GM20431 (cell line): Measurements from ENCODE around the gene PPP1R12B.
"Not testable (repeated sequence)": the region's sequence is repeated elsewhere in the genome, so short reads cannot be mapped to it uniquely, and the experiment has no call there.

ENCODE experiments used
- in situ Hi-C: fragments of 300-500 bp; cut with MseI, MboI; formaldehyde crosslinking; loops from one replicate; pipeline ENCODE4 v1.15.0; 2020; ENCODE audit warnings: low sequenced_read_pairs; ENCODE audit not compliant: unreplicated experiment

PPP1R12B gene

DNA sequence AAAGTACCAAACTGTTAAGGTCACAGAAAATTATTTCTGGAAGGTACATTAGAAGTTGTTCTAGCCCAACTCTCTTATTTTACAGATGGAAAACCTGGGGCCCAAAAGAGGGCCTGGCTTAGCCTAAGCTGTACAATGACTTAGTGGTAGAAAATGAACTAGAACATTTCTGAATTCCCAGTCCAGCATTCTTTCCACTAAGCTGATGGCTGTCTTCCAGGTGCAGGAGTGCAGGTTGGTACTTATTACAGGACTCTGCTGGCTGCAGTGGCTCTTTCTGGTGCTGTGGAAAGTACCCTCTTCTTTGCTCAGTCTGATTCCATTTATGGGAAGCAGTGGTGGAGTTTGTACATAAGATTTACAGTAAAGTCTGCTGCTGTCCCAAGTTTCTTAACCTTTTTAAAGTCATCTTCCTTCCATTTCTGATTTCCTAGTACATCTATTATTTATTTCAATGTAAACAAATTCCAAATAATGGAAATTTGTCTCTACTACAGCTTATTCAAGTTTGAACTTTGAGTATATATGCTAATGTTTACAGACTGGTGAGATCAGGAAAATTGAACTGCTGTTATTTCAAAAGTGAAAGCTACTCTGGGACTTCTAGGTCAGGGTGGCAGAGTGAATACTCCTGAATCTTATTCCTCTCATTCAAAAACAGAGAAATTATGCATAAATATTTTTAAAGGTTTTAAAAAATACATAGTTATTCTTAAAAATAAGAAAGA is 171.8 kb downstream of the PPP1R12B start:
- in situ Hi-C loops: not testable (repeated sequence)

DNA sequence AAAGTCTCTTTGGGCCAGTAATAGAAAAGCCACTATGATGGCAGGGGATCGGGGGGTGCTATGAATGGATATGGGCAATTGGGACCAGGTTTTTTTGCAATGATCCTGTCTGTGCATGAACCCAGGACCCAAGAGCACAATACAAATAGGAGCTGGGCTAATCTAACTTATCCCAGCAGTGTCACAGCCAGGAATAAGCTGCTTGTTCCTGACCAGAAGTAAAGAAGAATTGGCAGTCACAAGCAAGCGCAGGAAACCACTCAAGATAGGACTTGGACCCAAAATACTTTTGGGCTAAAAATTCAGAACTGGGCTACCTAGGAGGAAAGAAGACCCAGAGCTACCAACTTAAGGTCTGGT is 172.3 kb downstream of the PPP1R12B start:
- in situ Hi-C loops: not testable (repeated sequence)

DNA sequence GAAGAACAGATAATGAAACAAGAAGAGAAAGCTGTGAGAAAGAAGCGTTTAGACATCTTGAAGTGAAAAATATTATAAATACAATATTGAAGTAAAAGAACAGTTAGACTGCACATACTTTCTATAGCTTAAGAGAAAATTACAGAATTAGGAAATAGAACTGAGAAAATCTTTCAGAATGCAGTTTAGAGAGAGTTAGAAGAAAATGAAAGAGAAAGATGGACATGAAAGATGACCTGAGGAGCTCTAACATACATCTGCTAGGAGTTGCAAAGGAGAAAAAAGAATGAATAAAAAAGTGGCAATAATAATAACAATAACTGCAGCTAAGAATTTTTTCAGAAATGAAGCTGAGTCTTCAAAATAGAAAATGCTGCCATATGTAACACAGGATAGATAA is 173.0 kb downstream of the PPP1R12B start:
- in situ Hi-C loops: not testable (repeated sequence)

- in situ Hi-C loops: no loop called here
These were observed 173.4 kb downstream of the PPP1R12B start for GRCh38 chr1:202521886-202522285.

- in situ Hi-C loops: not testable (repeated sequence)
These were observed 177.6 kb downstream of the PPP1R12B start for GRCh38 chr1:202526056-202526455.

- in situ Hi-C loops: not testable (repeated sequence)
These were observed 179.7 kb downstream of the PPP1R12B start for GRCh38 chr1:202528096-202528722.

DNA sequence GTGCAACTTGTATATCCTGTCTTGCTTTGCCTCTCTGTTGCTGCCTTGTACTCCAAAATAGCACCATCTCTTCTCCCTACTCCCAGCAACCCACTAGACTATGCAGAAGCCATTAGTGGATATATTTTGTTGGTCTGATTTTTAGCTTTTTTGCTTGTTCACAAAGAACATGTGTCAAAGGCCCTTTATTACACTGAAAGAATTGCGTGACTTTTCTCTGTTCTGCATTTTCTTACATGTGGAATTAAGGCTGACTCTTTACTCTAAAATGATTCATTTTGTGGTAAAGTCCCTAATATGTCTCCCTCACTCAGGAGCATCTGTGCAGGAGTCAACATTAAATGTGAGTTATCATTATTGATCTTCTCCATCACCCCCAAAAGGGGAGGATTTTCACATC is 182.2 kb downstream of the PPP1R12B start:
- in situ Hi-C loops: not testable (repeated sequence)

- in situ Hi-C loops: no loop called here
These were observed 182.9 kb downstream of the PPP1R12B start for GRCh38 chr1:202531472-202531811.

DNA sequence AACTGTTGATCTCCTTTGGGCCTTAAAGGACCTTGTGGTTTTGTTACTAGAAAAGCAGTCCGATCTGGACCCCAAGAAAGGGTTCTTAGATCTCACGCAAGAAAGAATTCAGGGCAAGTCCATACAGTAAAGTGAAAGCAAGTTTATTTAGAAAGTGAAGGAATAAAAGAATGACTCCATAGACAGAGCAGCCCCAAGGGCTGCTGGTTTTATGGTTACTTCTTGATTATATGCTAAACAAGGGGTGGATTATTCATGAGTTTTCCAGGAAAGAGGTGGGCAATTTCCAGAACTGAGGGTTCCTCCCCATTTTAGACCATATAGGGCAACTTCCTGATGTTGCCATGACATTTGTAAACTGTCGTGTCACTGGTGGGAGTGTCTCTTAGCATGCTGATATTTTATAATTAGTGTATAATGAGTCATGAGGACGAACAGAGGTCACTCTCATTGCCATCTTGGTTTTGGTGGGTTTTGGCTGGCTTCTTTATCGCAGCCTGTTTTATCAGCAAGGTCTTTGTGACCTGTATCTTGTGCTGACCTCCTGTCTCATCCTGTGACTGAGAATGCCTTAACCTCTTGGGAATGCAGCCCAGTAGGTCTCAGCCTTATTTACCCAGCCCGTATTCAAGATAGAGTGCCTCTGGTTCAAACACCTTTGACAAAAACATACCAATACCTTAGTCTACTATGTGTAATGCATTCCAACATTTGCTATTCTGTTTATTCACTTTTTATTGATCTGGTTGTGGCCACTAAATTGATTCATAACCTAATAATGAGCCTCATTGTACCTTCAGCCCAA is 183.5 kb downstream of the PPP1R12B start:
- in situ Hi-C loops: not testable (repeated sequence)

- in situ Hi-C loops: not testable (repeated sequence)
These were observed 190.7 kb downstream of the PPP1R12B start for GRCh38 chr1:202539166-202539574.

GRCh38 chr1:202539583-202539982 is 191.1 kb downstream of the PPP1R12B start:
- in situ Hi-C loops: not testable (repeated sequence)

DNA sequence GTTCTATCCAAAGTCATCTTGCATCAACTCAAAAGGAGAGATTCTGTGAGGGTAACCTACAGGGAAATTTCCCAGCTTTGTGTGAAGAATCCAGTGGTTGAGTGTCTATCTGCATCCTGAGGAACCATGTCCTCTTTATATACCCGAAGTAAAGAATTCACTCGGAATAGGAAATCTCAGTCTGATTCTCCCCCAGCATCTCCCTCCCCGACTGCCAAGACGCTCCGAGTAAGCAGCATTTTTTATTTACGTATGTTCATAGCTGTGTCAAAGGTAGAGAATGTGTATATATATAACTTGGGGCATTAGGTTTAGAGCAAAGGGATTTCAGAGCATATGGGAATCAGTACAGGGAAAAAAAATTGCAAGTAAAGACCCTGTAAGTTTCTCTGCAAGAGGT is 191.5 kb downstream of the PPP1R12B start:
- in situ Hi-C loops: no loop called here

DNA sequence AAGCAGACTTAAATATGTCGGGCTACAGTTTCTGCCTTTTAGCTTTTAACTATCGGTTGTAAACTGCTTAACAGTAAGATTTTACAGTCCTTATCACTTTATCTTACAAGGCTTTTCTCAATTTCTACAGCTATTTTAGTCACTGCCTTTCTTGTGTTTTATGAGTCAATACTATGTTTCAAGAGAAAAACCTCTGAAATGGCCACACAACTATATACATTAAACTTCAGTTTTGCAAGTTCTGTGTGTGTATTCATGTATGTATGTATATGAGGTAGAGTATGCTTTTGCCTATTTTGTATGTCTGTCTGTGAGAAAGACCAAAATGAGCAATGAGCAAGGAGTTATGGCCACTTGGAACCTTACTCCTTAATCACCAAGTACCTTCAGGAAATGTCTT is 191.9 kb downstream of the PPP1R12B start:
- in situ Hi-C loops: no loop called here

DNA sequence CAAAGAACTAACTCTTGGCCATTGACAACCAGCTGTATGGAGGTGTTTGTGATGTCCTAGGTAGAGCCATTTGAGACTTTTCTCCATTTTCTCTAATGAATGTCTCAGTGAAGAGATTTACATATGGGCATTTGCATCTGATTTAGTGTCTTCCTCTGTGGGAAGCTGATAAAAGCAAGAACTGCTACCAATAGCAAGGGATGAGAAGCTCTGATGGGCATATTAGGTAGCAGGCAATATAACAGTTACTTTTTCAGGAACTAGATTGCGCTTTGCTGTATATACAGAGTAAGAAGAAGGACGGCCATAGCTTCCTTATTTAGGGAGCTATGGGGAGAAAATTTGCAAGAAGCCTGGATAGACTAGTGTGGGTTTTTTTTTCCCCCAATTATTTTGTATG is 192.4 kb downstream of the PPP1R12B start:
- in situ Hi-C loops: not testable (repeated sequence)

GRCh38 chr1:202542415-202542814 is 193.9 kb downstream of the PPP1R12B start:
- in situ Hi-C loops: not testable (repeated sequence)

- in situ Hi-C loops: not testable (repeated sequence)
These were observed 195.0 kb downstream of the PPP1R12B start for GRCh38 chr1:202543537-202543936.

- in situ Hi-C loops: not testable (repeated sequence)
These were observed 196.4 kb downstream of the PPP1R12B start for GRCh38 chr1:202544766-202545449.

DNA sequence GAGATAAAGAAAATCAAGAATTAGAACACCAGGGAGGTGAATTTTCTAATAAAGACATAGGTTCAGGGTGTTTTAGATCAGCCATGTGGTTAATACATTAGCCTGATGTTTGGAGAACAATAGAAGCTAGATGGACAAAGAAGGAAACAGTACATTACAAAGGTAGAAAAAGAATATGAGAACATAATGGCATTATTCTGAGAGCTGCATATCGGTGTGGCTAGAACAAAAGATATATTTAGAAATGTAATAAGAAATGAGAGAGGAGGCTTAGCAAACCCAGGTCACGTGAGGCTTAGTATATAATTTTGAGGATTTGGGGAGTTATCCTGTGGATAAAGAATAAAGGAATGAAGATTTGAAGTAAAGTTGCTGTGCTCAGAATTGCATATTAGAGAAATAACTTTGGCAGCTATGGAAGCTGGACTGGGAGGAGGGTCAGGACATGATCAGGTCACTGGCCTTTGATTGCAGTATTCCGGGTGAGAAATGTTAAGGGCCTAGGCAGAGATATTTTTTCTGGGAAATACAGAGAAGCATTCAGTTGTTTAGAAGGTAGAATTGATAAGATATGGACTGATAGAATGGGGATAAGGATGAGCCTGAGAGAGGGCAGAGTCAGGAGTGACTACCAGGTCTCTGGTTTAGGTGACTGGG is 197.3 kb downstream of the PPP1R12B start:
- in situ Hi-C loops: not testable (repeated sequence)

GRCh38 chr1:202546377-202546776 is 197.9 kb downstream of the PPP1R12B start:
- in situ Hi-C loops: not testable (repeated sequence)

DNA sequence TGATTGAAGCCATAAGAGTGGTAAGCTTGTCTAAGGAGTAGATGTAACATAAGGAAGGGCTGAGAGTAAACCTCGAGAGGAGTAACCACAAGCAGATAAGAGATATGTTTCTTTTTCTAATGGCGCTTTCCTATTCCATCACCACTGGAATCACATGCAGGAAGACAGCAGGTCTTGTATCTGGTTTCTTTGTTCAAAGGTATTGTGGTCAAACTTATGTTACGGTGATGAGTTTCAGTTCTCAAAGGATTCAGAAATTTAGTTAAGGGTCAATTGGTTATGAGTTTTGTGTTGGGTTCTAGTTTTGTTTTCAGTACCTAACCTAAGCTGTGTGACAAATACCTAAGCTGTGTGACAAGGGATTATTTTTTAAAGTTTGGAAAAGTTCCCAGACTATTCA is 198.3 kb downstream of the PPP1R12B start:
- in situ Hi-C loops: not testable (repeated sequence)
